Neuronal stem cell (in vitro differentiated cells): ENCODE data around the gene ALAS2.

Experiments used
- DNase-seq: peaks from one replicate; pipeline ENCODE4 v3.0.0-alpha.2; 2013; ENCODE audit warnings: low spot score
- H2AFZ ChIP-seq: one replicate; pipeline ENCODE4 v1.6.1; 2013; ENCODE audit warnings: mild to moderate bottlenecking, low read length, inconsistent platforms
- H2AK5ac ChIP-seq: 2 replicates; pipeline ENCODE4 v1.6.1; 2013; ENCODE audit warnings: low read depth, mild to moderate bottlenecking, inconsistent platforms, low read length, moderate library complexity, mixed read lengths
- H2BK120ac ChIP-seq: 2 replicates; pipeline ENCODE4 v1.6.1; 2013; ENCODE audit warnings: low read depth, mild to moderate bottlenecking, inconsistent platforms, low read length, moderate library complexity, mixed read lengths
- H2BK12ac ChIP-seq: one replicate; pipeline ENCODE4 v1.6.1; 2013; ENCODE audit warnings: low read length, inconsistent platforms
- H2BK15ac ChIP-seq: 2 replicates; pipeline ENCODE4 v1.6.1; 2013; ENCODE audit warnings: mild to moderate bottlenecking, low read length, inconsistent platforms, mixed read lengths
- H2BK5ac ChIP-seq: one replicate; pipeline ENCODE4 v1.6.1; 2013; ENCODE audit warnings: inconsistent platforms, mild to moderate bottlenecking, low read length, moderate library complexity
- H3K14ac ChIP-seq: one replicate; pipeline ENCODE4 v1.6.1; 2013; ENCODE audit warnings: low read length, inconsistent platforms
- H3K18ac ChIP-seq: 2 replicates; pipeline ENCODE4 v1.6.1; 2013; ENCODE audit warnings: low read length, inconsistent platforms
- H3K23ac ChIP-seq: 2 replicates; pipeline ENCODE4 v1.6.1; 2013; ENCODE audit warnings: low read depth, mild to moderate bottlenecking, mixed read lengths, low read length, inconsistent platforms; ENCODE audit not compliant: poor library complexity
- H3K27ac ChIP-seq: replicated peaks from 3 replicates; pipeline ENCODE4 v1.5.1; 2013; ENCODE audit warnings: low read length, inconsistent platforms
- H3K27me3 ChIP-seq, 3 experiments: 2 replicates each; pipeline ENCODE4 v1.6.1; 2013; ENCODE audit warnings: low read length in 3 of 3, mild to moderate bottlenecking in 2 of 3, inconsistent platforms in 1 of 3, low read depth in 1 of 3, mixed read lengths in 1 of 3, moderate library complexity in 1 of 3; ENCODE audit not compliant: control insufficient read depth in 3 of 3, insufficient read depth in 3 of 3
- H3K36me3 ChIP-seq, 2 donors: replicated peaks in 1 of 2; 2 replicates each; pipeline ENCODE4 v1.6.1; 2013; ENCODE audit warnings: low read length in 2 of 2; ENCODE audit not compliant: control insufficient read depth in 2 of 2, insufficient read depth in 2 of 2
- H3K4ac ChIP-seq: 2 replicates; pipeline ENCODE4 v1.6.1; 2013; ENCODE audit warnings: inconsistent platforms, mild to moderate bottlenecking, low read length, moderate library complexity
- H3K4me1 ChIP-seq, 2 donors: 1 replicate in 1 of 2; 2 replicates in 1 of 2; pipeline ENCODE4 v1.6.1; 2013; ENCODE audit warnings: low read length in 2 of 2, low read depth in 1 of 2; ENCODE audit not compliant: control insufficient read depth in 2 of 2, insufficient read depth in 1 of 2
- H3K4me2 ChIP-seq: one replicate; pipeline ENCODE4 v1.6.1; 2013; ENCODE audit warnings: mild to moderate bottlenecking, low read length, inconsistent platforms; ENCODE audit not compliant: insufficient read depth, poor library complexity, severe bottlenecking
- H3K4me3 ChIP-seq, 2 donors: 2 replicates each; pipeline ENCODE4 v1.5.1; 2013; ENCODE audit warnings: low read length in 2 of 2, mild to moderate bottlenecking in 2 of 2, inconsistent platforms in 1 of 2, moderate library complexity in 1 of 2
- H3K79me1 ChIP-seq: one replicate; pipeline ENCODE4 v1.6.1; 2013; ENCODE audit warnings: low read depth, mild to moderate bottlenecking, inconsistent platforms, low read length, moderate library complexity
- H3K9ac ChIP-seq: one replicate; pipeline ENCODE4 v1.6.1; 2013; ENCODE audit warnings: mild to moderate bottlenecking, low read depth, low read length, inconsistent platforms; ENCODE audit not compliant: poor library complexity
- H3K9me3 ChIP-seq, 2 donors: replicated peaks in 1 of 2; 2 replicates each; pipeline versions ENCODE3 to v1.6.1; 2013; ENCODE audit warnings: low read length in 2 of 2, mild to moderate bottlenecking in 2 of 2, inconsistent platforms in 1 of 2, low read depth in 1 of 2, mixed read lengths in 1 of 2, moderate library complexity in 1 of 2; ENCODE audit not compliant: control insufficient read depth in 2 of 2, insufficient read depth in 1 of 2
- H4K8ac ChIP-seq: one replicate; pipeline ENCODE4 v1.6.1; 2013; ENCODE audit warnings: low read depth, mild to moderate bottlenecking, inconsistent platforms, low read length, moderate library complexity
- H4K91ac ChIP-seq: one replicate; pipeline ENCODE4 v1.6.1; 2013; ENCODE audit warnings: low read length, low read depth, mild to moderate bottlenecking, inconsistent platforms; ENCODE audit not compliant: poor library complexity
- WGBS, 2 donors: extraction: QIAGEN DNeasy Blood & Tissue Kit; methylation state at CpG; one replicate each; pipeline ENCODE4 v1.1.7; 2013; ENCODE audit warnings: missing lambda C conversion rate in 2 of 2, mixed read lengths in 1 of 2; ENCODE audit not compliant: insufficient read length in 2 of 2, insufficient replicate concordance in 1 of 2; ENCODE audit errors: extremely low coverage in 2 of 2; 5-methylcytosine and 5-hydroxymethylcytosine counted together

Gene ALAS2

DNA sequence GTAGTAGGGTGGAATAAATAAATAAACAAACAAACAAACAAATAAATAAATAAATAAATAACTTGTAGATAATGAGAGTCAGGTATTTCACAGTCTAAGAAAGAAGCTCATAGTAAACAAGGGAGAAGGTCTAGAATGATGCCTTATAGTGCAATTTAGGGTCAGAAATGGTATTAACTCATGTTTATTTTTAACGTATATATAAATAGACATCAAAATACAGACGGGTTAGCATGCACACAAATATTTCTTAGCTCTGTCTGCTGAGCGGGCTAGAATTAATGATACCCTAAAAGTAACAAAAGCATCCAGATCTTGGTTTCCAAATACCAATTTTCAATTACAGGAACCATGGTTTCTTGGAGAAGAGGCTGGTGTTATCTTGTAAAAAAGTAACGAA is 53.4 kb downstream of the ALAS2 start:
- Histone ChIP-seq H2AK5ac (no peak overlapping the region), H4K91ac (no peak overlapping the region), H2BK15ac (no peak overlapping the region), H2BK12ac (no peak overlapping the region), H3K27ac (no peak overlapping the region), H3K14ac (no peak overlapping the region), H3K36me3 (no peaks in the 10 kb centered on the region), H3K9ac (no peak overlapping the region), H3K4me3 (no peak overlapping the region), H3K79me1 (no peaks in the 10 kb centered on the region), H2BK5ac (no peak overlapping the region), H3K23ac (no peak overlapping the region), H3K27me3 (no peaks in the 10 kb centered on the region), H3K4me1 (no peaks in the 10 kb centered on the region), H3K9me3 (no peaks in the 10 kb centered on the region), H3K4me2 (no peak overlapping the region), H3K4ac (no peak overlapping the region), H2BK120ac (no peak overlapping the region), H2AFZ (no peak overlapping the region), H3K18ac (no peak overlapping the region), H4K8ac (no peak overlapping the region)
- no peak for DNase-seq
- WGBS, 2 donors = no CpG with 5 or more reads among the region's 4 CpGs

- no peak overlapping the region for H3K14ac ChIP-seq
- no peak overlapping the region for H2BK15ac ChIP-seq
- no peaks in the 10 kb centered on the region for H3K9me3 ChIP-seq
- DNase-seq = no peak
- no peaks in the 10 kb centered on the region for H3K79me1 ChIP-seq
- no peak overlapping the region for H3K4ac ChIP-seq
- H3K4me3 ChIP-seq = no peak overlapping the region
- no peaks in the 10 kb centered on the region for H3K4me1 ChIP-seq
- H3K4me2 ChIP-seq = no peak overlapping the region
- no peak overlapping the region for H4K8ac ChIP-seq
- WGBS, 2 donors = no CpG with 5 or more reads among the region's 4 CpGs
- H2AK5ac ChIP-seq = no peak overlapping the region
- no peak overlapping the region for H2BK120ac ChIP-seq
- H3K27me3 ChIP-seq = peaks cover 0 to 7% (median 0%) of the 10 kb centered on the region in 3 experiments
- H3K9ac ChIP-seq = no peak overlapping the region
- H4K91ac ChIP-seq = no peak overlapping the region
- no peaks in the 10 kb centered on the region for H3K36me3 ChIP-seq
- H3K18ac ChIP-seq = no peak overlapping the region
- H2BK5ac ChIP-seq = no peak overlapping the region
- no peak overlapping the region for H2BK12ac ChIP-seq
- H3K27ac ChIP-seq = no peak overlapping the region
- H3K23ac ChIP-seq = no peak overlapping the region
- H2AFZ ChIP-seq = no peak overlapping the region
Observed at GRCh38 chrX:54964766-54965497, 65.8 kb downstream of the ALAS2 start.

DNA sequence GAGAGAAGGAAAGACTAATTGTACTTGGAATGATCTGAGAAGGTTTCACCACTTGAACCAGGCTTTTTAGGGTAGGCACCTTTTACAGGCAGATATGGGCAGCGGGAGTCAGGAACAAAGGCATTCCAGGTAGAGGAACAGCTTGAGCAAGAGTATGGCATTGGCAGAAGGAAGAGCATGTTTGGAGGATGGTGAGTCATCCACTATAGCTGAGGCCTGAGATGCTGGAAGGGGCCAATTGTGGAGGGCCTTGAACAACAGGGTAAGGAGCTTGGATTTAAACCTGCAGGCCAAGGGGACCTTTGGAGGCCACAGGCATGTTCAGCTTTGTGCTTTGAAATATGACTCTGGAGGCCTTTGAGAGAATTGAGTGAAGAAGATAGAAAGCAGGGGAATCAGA is 69.0 kb downstream of the ALAS2 start:
- peaks cover 0 to 11% (median 0%) of the 10 kb centered on the region in 3 experiments for H3K27me3 ChIP-seq
- H2BK12ac ChIP-seq = no peak overlapping the region
- no peaks in the 10 kb centered on the region for H3K36me3 ChIP-seq
- H3K9me3 ChIP-seq = no peaks in the 10 kb centered on the region
- no peak overlapping the region for H3K4me2 ChIP-seq
- no peak overlapping the region for H2BK120ac ChIP-seq
- no peak overlapping the region for H2AFZ ChIP-seq
- H3K23ac ChIP-seq = no peak overlapping the region
- H3K18ac ChIP-seq = no peak overlapping the region
- no peak overlapping the region for H2AK5ac ChIP-seq
- no peak overlapping the region for H3K4me3 ChIP-seq
- no peak overlapping the region for H3K9ac ChIP-seq
- H2BK5ac ChIP-seq = no peak overlapping the region
- no peak overlapping the region for H3K27ac ChIP-seq
- no CpG with 5 or more reads among the region's 1 CpG for WGBS, 2 donors
- no peak overlapping the region for H2BK15ac ChIP-seq
- H3K4ac ChIP-seq = no peak overlapping the region
- no peak for DNase-seq
- no peaks in the 10 kb centered on the region for H3K4me1 ChIP-seq
- H3K14ac ChIP-seq = no peak overlapping the region
- no peak overlapping the region for H4K91ac ChIP-seq
- H3K79me1 ChIP-seq = no peaks in the 10 kb centered on the region
- H4K8ac ChIP-seq = no peak overlapping the region
